Smooth muscle cell (in vitro differentiated cells): ENCODE results near the gene DHRS1. TPM values are rescaled to one million over a fixed set of nuclear protein-coding genes. Genes with fewer than 3 reads are reported as not detected.

ENCODE experiments used
- DNase-seq: peaks from one replicate; lab custom pipeline; 2025; ENCODE audit not compliant: unreplicated experiment; lab: John Stamatoyannopoulos, UW
- H2AFZ ChIP-seq: fragments of 200-600 bp; sonication (generic); 2 replicates; pipeline ENCODE4 v1.6.0; 2016; ENCODE audit warnings: antibody characterized with exemption, low read depth, mild to moderate bottlenecking
- H3F3A ChIP-seq: fragments of 200-600 bp; sonication (generic); 2 replicates; pipeline ENCODE4 v1.6.0; 2017; ENCODE audit warnings: antibody characterized with exemption, low read depth
- H3K27ac ChIP-seq: fragments of 200-600 bp; sonication (generic); 2 replicates; pipeline ENCODE4 v1.5.1; 2016; ENCODE audit warnings: low read depth, mild to moderate bottlenecking
- H3K27me3 ChIP-seq: fragments of 200-600 bp; sonication (generic); 2 replicates; pipeline ENCODE4 v1.6.1; 2016; ENCODE audit warnings: low read depth, mild to moderate bottlenecking
- H3K36me3 ChIP-seq: fragments of 200-600 bp; sonication (generic); 2 replicates; pipeline ENCODE4 v1.5.1; 2016; ENCODE audit warnings: low read depth
- H3K4me1 ChIP-seq: fragments of 200-600 bp; sonication (generic); 2 replicates; pipeline ENCODE4 v1.5.1; 2016; ENCODE audit warnings: low read depth
- H3K4me2 ChIP-seq: fragments of 200-600 bp; sonication (generic); 2 replicates; pipeline ENCODE4 v1.6.0; 2016; ENCODE audit warnings: mild to moderate bottlenecking
- H3K4me3 ChIP-seq: fragments of 200-600 bp; sonication (generic); 2 replicates; pipeline ENCODE4 v1.5.1; 2016; ENCODE audit warnings: mild to moderate bottlenecking
- H3K79me2 ChIP-seq: fragments of 200-600 bp; sonication (generic); 2 replicates; pipeline ENCODE4 v1.6.0; 2016; ENCODE audit warnings: low read depth, mild to moderate bottlenecking
- H3K9ac ChIP-seq: fragments of 200-600 bp; sonication (generic); 2 replicates; pipeline ENCODE4 v1.6.0; 2016; ENCODE audit warnings: low read depth
- H3K9me3 ChIP-seq: fragments of 200-600 bp; sonication (generic); replicated peaks from 2 replicates; pipeline ENCODE4 v1.5.1; 2016; ENCODE audit warnings: low read depth
- H4K20me1 ChIP-seq: fragments of 200-600 bp; sonication (generic); 2 replicates; pipeline ENCODE4 v1.6.0; 2016; ENCODE audit warnings: low read depth
- CTCF ChIP-seq: fragments of 200-600 bp; sonication (generic); IDR thresholded peaks from 2 replicates; pipeline ENCODE4 v1.5.1; 2017; ENCODE audit warnings: borderline replicate concordance, mild to moderate bottlenecking, antibody characterized with exemption; ENCODE audit not compliant: insufficient read depth, poor library complexity, severe bottlenecking
- WGBS: methylation state at CpG from one replicate; pipeline ENCODE4 v1.1.7; 2016; ENCODE audit warnings: low lambda C conversion rate; 5-methylcytosine and 5-hydroxymethylcytosine counted together
- polyA plus RNA-seq: library from polyadenylated mRNA; unstranded; fragments of >200 nt; fragmentation: Nextera tagmentation; extraction: Ambion mirVana; gene quantifications from 2 replicates; pipeline ENCODE4 v1.2.1, GENCODE V29; 2016
- total RNA-seq: library from RNA; depleted of rRNA; stranded (reverse); fragments of >200 nt; gene quantifications from 2 replicates; pipeline ENCODE4 v1.2.3, GENCODE V29; 2014

The DHRS1 gene
- total and polyA plus RNA-seq, 2 experiments from 2014 or later: 22.5 to 25.2 TPM

GRCh38 chr14:24312736-24313507 lies 13.3 kb upstream of the DHRS1 start:
- no peaks in the 10 kb centered on the region for H3K79me2 ChIP-seq
- no peaks in the 10 kb centered on the region for H3K27me3 ChIP-seq
- H3K36me3 ChIP-seq: no peaks in the 10 kb centered on the region
- H3K9me3 ChIP-seq: no peaks in the 10 kb centered on the region
- H2AFZ ChIP-seq: no peak overlapping the region
- 96% methylated on average over 9 of the region's 9 CpGs for WGBS
- no peaks in the 10 kb centered on the region for H4K20me1 ChIP-seq
- H3K4me3 ChIP-seq: no peak overlapping the region
- no peaks in the 10 kb centered on the region for H3K4me1 ChIP-seq
- no peak for TF ChIP-seq CTCF
- no peaks in the 10 kb centered on the region for H3F3A ChIP-seq
- no peak overlapping the region for H3K27ac ChIP-seq
- no peak for DNase-seq
- H3K9ac ChIP-seq: no peak overlapping the region
- no peak overlapping the region for H3K4me2 ChIP-seq

GRCh38 chr14:24311837-24312615 lies 12.4 kb upstream of the DHRS1 start:
- TF ChIP-seq CTCF: no peak
- Histone ChIP-seq H3K4me2 (no peak overlapping the region), H3K27me3 (no peaks in the 10 kb centered on the region), H4K20me1 (no peaks in the 10 kb centered on the region), H3K9ac (no peak overlapping the region), H3K9me3 (no peaks in the 10 kb centered on the region), H3K79me2 (no peaks in the 10 kb centered on the region), H3K36me3 (no peaks in the 10 kb centered on the region), H3F3A (no peaks in the 10 kb centered on the region), H3K4me3 (no peak overlapping the region), H3K27ac (no peak overlapping the region), H2AFZ (no peak overlapping the region), H3K4me1 (no peaks in the 10 kb centered on the region)
- no peak for DNase-seq
- 100% methylated on average over 1 of the region's 1 CpG for WGBS

- Histone ChIP-seq H4K20me1 (no peaks in the 10 kb centered on the region), H3K36me3 (no peaks in the 10 kb centered on the region), H3K27me3 (no peaks in the 10 kb centered on the region), H3K27ac (no peak within 1 kb of the TSS), H3K79me2 (no peaks in the 10 kb centered on the region), H3K4me2 (no peak within 1 kb of the TSS), H3K4me3 (no peak within 1 kb of the TSS), H3F3A (no peaks in the 10 kb centered on the region), H3K9ac (no peak within 1 kb of the TSS), H3K4me1 (no peaks in the 10 kb centered on the region), H2AFZ (no peak within 1 kb of the TSS), H3K9me3 (no peaks in the 10 kb centered on the region)
- WGBS: 98% methylated on average over 78 of the region's 99 CpGs
- no peak for DNase-seq
- no peak for TF ChIP-seq CTCF
These were observed 11.3 kb upstream of the DHRS1 start, which contains the start of gene LTB4R for GRCh38 chr14:24310646-24311604. LTB4R (plus strand) TSS chr14:24311502; CDS start chr14:24315652, 4,150 bp downstream.
